ENCODE data around the gene FAM47C.
"Not testable (repeated sequence)": the region's sequence is repeated elsewhere in the genome, so short reads cannot be mapped to it uniquely, and the experiment has no call there.

FAM47C gene

GRCh38 chrX:37010496-37010895 lies 2.3 kb downstream of the FAM47C start:
- WGBS (ENCODE audit: extremely low coverage, insufficient coverage, low lambda C conversion rate) = no CpG with 5 or more reads among the region's 22 CpGs

GRCh38 chrX:37034260-37034659 lies 26.1 kb downstream of the FAM47C start:
- not testable (repeated sequence) for H3K18ac ChIP-seq (ENCODE audit: low read length); H3K23ac ChIP-seq (ENCODE audit: low read length); H3K4me2 ChIP-seq (ENCODE audit: low read length); H2BK120ac ChIP-seq (ENCODE audit: low read depth, low read length); H3K4me1 ChIP-seq (ENCODE audit: control insufficient read depth, low read depth, low read length); H3K4ac ChIP-seq (ENCODE audit: low read depth, low read length); H3K27ac ChIP-seq (ENCODE audit: low read depth, low read length); H3K9ac ChIP-seq (ENCODE audit: low read length); H4K8ac ChIP-seq (ENCODE audit: low read depth, low read length); DNase-seq; H3K36me3 ChIP-seq (ENCODE audit: control insufficient read depth, insufficient read depth, low read length); H2AK5ac ChIP-seq (ENCODE audit: low read length); H3K79me2 ChIP-seq (ENCODE audit: control insufficient read depth, insufficient read depth, low read length); H3K27me3 ChIP-seq (ENCODE audit: insufficient read depth, low read length, poor library complexity); H2BK5ac ChIP-seq (ENCODE audit: low read length); H3K56ac ChIP-seq (ENCODE audit: low read length); H3K79me1 ChIP-seq (ENCODE audit: low read length); H4K5ac ChIP-seq (ENCODE audit: low read length); H2BK15ac ChIP-seq (replicated peaks; ENCODE audit: low read depth); H3K4me3 ChIP-seq (ENCODE audit: low read length)
- WGBS (ENCODE audit: extremely low coverage, insufficient coverage, low lambda C conversion rate) = no CpG with 5 or more reads among the region's 1 CpG

More at GRCh38 chrX:37010496-37010895, 2.3 kb downstream of the FAM47C start:
- H3K27me3 ChIP-seq (ENCODE audit: insufficient read depth, low read length, poor library complexity) = no peaks in the 10 kb centered on the region
- no peak overlapping the region for H4K5ac ChIP-seq (ENCODE audit: low read length)
- H2BK5ac ChIP-seq (ENCODE audit: low read length) = no peak overlapping the region
- no peak overlapping the region for H4K8ac ChIP-seq (ENCODE audit: low read depth, low read length)
- H3K56ac ChIP-seq (ENCODE audit: low read length) = no peak overlapping the region
- H3K4me2 ChIP-seq (ENCODE audit: low read length) = no peak overlapping the region
- H3K9ac ChIP-seq (ENCODE audit: low read length) = no peak overlapping the region
- H3K79me1 ChIP-seq (ENCODE audit: low read length) = no peaks in the 10 kb centered on the region
- no peak overlapping the region for H3K4ac ChIP-seq (ENCODE audit: low read depth, low read length)
- H3K4me1 ChIP-seq (ENCODE audit: control insufficient read depth, low read depth, low read length) = no peaks in the 10 kb centered on the region
- H2AK5ac ChIP-seq (ENCODE audit: low read length) = no peak overlapping the region
- H3K79me2 ChIP-seq (ENCODE audit: control insufficient read depth, insufficient read depth, low read length) = no peaks in the 10 kb centered on the region
- no peak overlapping the region for H3K27ac ChIP-seq (ENCODE audit: low read depth, low read length)
- no peak overlapping the region for H2BK15ac ChIP-seq (replicated peaks; ENCODE audit: low read depth)
- H3K36me3 ChIP-seq (ENCODE audit: control insufficient read depth, insufficient read depth, low read length) = no peaks in the 10 kb centered on the region
- no peak overlapping the region for H3K18ac ChIP-seq (ENCODE audit: low read length)
- no peak overlapping the region for H2BK120ac ChIP-seq (ENCODE audit: low read depth, low read length)
- no peak overlapping the region for H3K23ac ChIP-seq (ENCODE audit: low read length)
- no peak overlapping the region for H3K4me3 ChIP-seq (ENCODE audit: low read length)
- no peak for DNase-seq

- not testable (repeated sequence) for H3K56ac ChIP-seq (ENCODE audit: low read length); H3K79me2 ChIP-seq (ENCODE audit: control insufficient read depth, insufficient read depth, low read length); H2AK5ac ChIP-seq (ENCODE audit: low read length); H3K4me2 ChIP-seq (ENCODE audit: low read length); H2BK120ac ChIP-seq (ENCODE audit: low read depth, low read length); H3K23ac ChIP-seq (ENCODE audit: low read length); H4K5ac ChIP-seq (ENCODE audit: low read length); H3K9ac ChIP-seq (ENCODE audit: low read length); H3K27me3 ChIP-seq (ENCODE audit: insufficient read depth, low read length, poor library complexity); H4K8ac ChIP-seq (ENCODE audit: low read depth, low read length); H3K79me1 ChIP-seq (ENCODE audit: low read length); H2BK5ac ChIP-seq (ENCODE audit: low read length); H2BK15ac ChIP-seq (replicated peaks; ENCODE audit: low read depth); DNase-seq; H3K36me3 ChIP-seq (ENCODE audit: control insufficient read depth, insufficient read depth, low read length); H3K4me3 ChIP-seq (ENCODE audit: low read length); H3K4ac ChIP-seq (ENCODE audit: low read depth, low read length); H3K18ac ChIP-seq (ENCODE audit: low read length); H3K27ac ChIP-seq (ENCODE audit: low read depth, low read length); H3K4me1 ChIP-seq (ENCODE audit: control insufficient read depth, low read depth, low read length)
- WGBS (ENCODE audit: extremely low coverage, insufficient coverage, low lambda C conversion rate) = no CpG with 5 or more reads among the region's 7 CpGs
These were observed 28.6 kb downstream of the FAM47C start for GRCh38 chrX:37036674-37037220.

GRCh38 chrX:37038814-37039213 lies 30.6 kb downstream of the FAM47C start:
- H3K4me1 ChIP-seq (ENCODE audit: control insufficient read depth, low read depth, low read length); H2AK5ac ChIP-seq (ENCODE audit: low read length); H3K18ac ChIP-seq (ENCODE audit: low read length); H2BK15ac ChIP-seq (replicated peaks; ENCODE audit: low read depth); H4K5ac ChIP-seq (ENCODE audit: low read length); H3K23ac ChIP-seq (ENCODE audit: low read length); H3K4me2 ChIP-seq (ENCODE audit: low read length); H3K79me2 ChIP-seq (ENCODE audit: control insufficient read depth, insufficient read depth, low read length); H3K27ac ChIP-seq (ENCODE audit: low read depth, low read length); H3K4me3 ChIP-seq (ENCODE audit: low read length); H2BK120ac ChIP-seq (ENCODE audit: low read depth, low read length); H3K36me3 ChIP-seq (ENCODE audit: control insufficient read depth, insufficient read depth, low read length); H3K9ac ChIP-seq (ENCODE audit: low read length); H3K4ac ChIP-seq (ENCODE audit: low read depth, low read length); DNase-seq; H3K27me3 ChIP-seq (ENCODE audit: insufficient read depth, low read length, poor library complexity); H3K56ac ChIP-seq (ENCODE audit: low read length); H4K8ac ChIP-seq (ENCODE audit: low read depth, low read length); H3K79me1 ChIP-seq (ENCODE audit: low read length); H2BK5ac ChIP-seq (ENCODE audit: low read length): not testable (repeated sequence)
- no CpG with 5 or more reads among the region's 1 CpG for WGBS (ENCODE audit: extremely low coverage, insufficient coverage, low lambda C conversion rate)

- not testable (repeated sequence) for H4K5ac ChIP-seq (ENCODE audit: low read length); H3K4me3 ChIP-seq (ENCODE audit: low read length); H3K9ac ChIP-seq (ENCODE audit: low read length); H2BK15ac ChIP-seq (replicated peaks; ENCODE audit: low read depth); H3K56ac ChIP-seq (ENCODE audit: low read length); H3K4me1 ChIP-seq (ENCODE audit: control insufficient read depth, low read depth, low read length); H3K79me2 ChIP-seq (ENCODE audit: control insufficient read depth, insufficient read depth, low read length); DNase-seq; H3K27ac ChIP-seq (ENCODE audit: low read depth, low read length); H2AK5ac ChIP-seq (ENCODE audit: low read length); H3K79me1 ChIP-seq (ENCODE audit: low read length); H2BK5ac ChIP-seq (ENCODE audit: low read length); H2BK120ac ChIP-seq (ENCODE audit: low read depth, low read length); H3K4me2 ChIP-seq (ENCODE audit: low read length); H3K36me3 ChIP-seq (ENCODE audit: control insufficient read depth, insufficient read depth, low read length); H3K27me3 ChIP-seq (ENCODE audit: insufficient read depth, low read length, poor library complexity); H4K8ac ChIP-seq (ENCODE audit: low read depth, low read length); H3K18ac ChIP-seq (ENCODE audit: low read length); H3K4ac ChIP-seq (ENCODE audit: low read depth, low read length); H3K23ac ChIP-seq (ENCODE audit: low read length)
- WGBS (ENCODE audit: extremely low coverage, insufficient coverage, low lambda C conversion rate) = no CpG with 5 or more reads among the region's 56 CpGs
These were observed 35.1 kb downstream of the FAM47C start for GRCh38 chrX:37042956-37043885.
